ENCODE data around the gene PTPN7.

- TF ChIP-seq, protein P1, sequence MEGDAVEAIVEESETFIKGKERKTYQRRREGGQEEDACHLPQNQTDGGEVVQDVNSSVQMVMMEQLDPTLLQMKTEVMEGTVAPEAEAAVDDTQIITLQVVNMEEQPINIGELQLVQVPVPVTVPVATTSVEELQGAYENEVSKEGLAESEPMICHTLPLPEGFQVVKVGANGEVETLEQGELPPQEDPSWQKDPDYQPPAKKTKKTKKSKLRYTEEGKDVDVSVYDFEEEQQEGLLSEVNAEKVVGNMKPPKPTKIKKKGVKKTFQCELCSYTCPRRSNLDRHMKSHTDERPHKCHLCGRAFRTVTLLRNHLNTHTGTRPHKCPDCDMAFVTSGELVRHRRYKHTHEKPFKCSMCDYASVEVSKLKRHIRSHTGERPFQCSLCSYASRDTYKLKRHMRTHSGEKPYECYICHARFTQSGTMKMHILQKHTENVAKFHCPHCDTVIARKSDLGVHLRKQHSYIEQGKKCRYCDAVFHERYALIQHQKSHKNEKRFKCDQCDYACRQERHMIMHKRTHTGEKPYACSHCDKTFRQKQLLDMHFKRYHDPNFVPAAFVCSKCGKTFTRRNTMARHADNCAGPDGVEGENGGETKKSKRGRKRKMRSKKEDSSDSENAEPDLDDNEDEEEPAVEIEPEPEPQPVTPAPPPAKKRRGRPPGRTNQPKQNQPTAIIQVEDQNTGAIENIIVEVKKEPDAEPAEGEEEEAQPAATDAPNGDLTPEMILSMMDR (IDR thresholded peaks at IDR 0.05; ENCODE audit: low read depth, low read length), result no peak
- TF ChIP-seq POLR2A (IDR thresholded peaks at IDR 0.05; ENCODE audit: extremely low read depth, insufficient read length) (no peak), MYC (IDR thresholded peaks at IDR 0.05; ENCODE audit: low read depth, low read length) (no peak)
These were observed 7.1 kb downstream of the PTPN7 start for GRCh38 chr1:202153284-202153683.
